Lower lobe of right lung (tissue), 2 donors: ENCODE results near the gene TBPL1. TPM values are rescaled to one million over a fixed set of nuclear protein-coding genes. Genes with fewer than 3 reads are reported as not detected.

ENCODE experiments used
- ATAC-seq, 2 donors: fragments of 200-7000 bp; cut with Tn5 transposase; one replicate each; pipeline ENCODE4 v1.9.1; 2020 to 2022; ENCODE audit warnings: mild to moderate bottlenecking in 2 of 2, moderate library complexity in 2 of 2
- DNase-seq: peaks from one replicate; pipeline ENCODE4 v3.0.0-alpha.2; 2020
- H3K27ac ChIP-seq: fragments of 200-600 bp; one replicate; pipeline ENCODE4 v1.8.0; 2022
- H3K27me3 ChIP-seq: fragments of 200-600 bp; one replicate; pipeline ENCODE4 v1.8.0; 2022; ENCODE audit warnings: low read depth
- H3K36me3 ChIP-seq: fragments of 200-600 bp; one replicate; pipeline ENCODE4 v1.8.0; 2022; ENCODE audit warnings: mild to moderate bottlenecking
- H3K4me1 ChIP-seq: fragments of 200-600 bp; one replicate; pipeline ENCODE4 v1.8.0; 2022
- H3K4me3 ChIP-seq: fragments of 200-600 bp; one replicate; pipeline ENCODE4 v1.8.0; 2022; ENCODE audit warnings: mild to moderate bottlenecking
- H3K9me3 ChIP-seq: fragments of 200-600 bp; one replicate; pipeline ENCODE4 v1.8.0; 2022
- intact Hi-C: fragments of 100-400 bp; cut with DNase I; formaldehyde crosslinking; loops from one replicate; pipeline ENCODE4 v1.11.0; 2022
- total RNA-seq: library from RNA; stranded (reverse); fragmentation: NEBNext Ultra II Directional; extraction: Animal tissue kit (Norgen Biotek cat#: 25700); gene quantifications from one replicate; pipeline ENCODE4 v1.2.1, GENCODE V29; 2021
- TF ChIP-seq, protein P1 (sequence below): fragments of 200-600 bp; IDR thresholded peaks from one replicate; pipeline ENCODE4 v1.8.0; 2022; ENCODE audit warnings: antibody characterized with exemption, mild to moderate bottlenecking
- donor health status: DM: no; HTN: yes; CAD: no; lungs with severe emphysema.

Gene TBPL1
- total RNA-seq, 1 donor from 2014 or later: 21.1 TPM

DNA sequence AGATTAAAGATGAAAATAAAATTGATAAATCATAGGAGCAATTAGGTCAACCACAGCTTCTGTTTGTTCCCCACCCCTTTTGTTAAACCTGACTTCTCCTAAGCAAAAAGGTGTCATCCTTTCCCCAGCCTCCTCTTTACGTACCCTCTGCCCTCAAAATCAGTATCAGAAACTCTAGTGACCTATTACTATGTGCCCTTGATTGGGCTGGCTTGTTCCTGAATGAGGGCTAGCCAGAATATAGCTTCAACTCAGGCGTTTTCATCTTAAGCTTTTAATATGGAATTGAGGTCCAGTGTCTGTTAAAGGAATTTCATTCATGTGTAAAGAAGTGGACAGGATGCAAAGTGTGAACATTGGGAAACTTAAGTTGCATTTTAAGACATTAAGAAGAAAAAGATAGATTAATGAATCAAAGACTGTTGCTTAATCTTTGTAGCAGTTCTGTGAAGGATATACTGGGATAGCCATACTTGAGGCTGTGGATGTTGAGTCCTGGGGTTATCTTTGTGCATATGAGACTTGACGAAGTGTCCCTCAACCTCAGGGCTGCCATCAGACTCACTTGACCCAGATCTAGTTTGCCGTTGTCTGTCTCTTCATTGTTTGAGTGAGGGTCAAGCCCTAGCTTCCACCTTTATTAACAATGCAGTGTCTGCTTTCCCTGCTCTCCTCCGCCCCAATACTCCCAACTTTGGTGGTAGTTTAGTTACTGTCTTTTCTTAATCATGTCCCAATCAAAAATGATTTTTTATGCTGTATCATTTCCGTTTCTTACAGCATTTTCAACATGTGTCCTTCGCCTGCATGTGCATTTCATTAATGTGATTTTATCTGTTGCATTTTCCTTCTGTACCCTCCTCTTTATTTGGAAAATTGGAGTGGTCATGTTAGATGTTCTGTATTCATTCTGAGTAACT, 1.9 kb downstream of the TBPL1 start:
- Histone ChIP-seq H3K27ac (no peak overlapping the region), H3K36me3 (no peaks in the 10 kb centered on the region), H3K27me3 (no peaks in the 10 kb centered on the region), H3K9me3 (no peaks in the 10 kb centered on the region), H3K4me3 (no peak overlapping the region), H3K4me1 (peaks cover 44% of the 10 kb centered on the region)
- DNase-seq: no peak
- intact Hi-C loops: no loop called here
- ATAC-seq: no peak
- TF ChIP-seq, protein P1, sequence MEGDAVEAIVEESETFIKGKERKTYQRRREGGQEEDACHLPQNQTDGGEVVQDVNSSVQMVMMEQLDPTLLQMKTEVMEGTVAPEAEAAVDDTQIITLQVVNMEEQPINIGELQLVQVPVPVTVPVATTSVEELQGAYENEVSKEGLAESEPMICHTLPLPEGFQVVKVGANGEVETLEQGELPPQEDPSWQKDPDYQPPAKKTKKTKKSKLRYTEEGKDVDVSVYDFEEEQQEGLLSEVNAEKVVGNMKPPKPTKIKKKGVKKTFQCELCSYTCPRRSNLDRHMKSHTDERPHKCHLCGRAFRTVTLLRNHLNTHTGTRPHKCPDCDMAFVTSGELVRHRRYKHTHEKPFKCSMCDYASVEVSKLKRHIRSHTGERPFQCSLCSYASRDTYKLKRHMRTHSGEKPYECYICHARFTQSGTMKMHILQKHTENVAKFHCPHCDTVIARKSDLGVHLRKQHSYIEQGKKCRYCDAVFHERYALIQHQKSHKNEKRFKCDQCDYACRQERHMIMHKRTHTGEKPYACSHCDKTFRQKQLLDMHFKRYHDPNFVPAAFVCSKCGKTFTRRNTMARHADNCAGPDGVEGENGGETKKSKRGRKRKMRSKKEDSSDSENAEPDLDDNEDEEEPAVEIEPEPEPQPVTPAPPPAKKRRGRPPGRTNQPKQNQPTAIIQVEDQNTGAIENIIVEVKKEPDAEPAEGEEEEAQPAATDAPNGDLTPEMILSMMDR: no peak

DNA sequence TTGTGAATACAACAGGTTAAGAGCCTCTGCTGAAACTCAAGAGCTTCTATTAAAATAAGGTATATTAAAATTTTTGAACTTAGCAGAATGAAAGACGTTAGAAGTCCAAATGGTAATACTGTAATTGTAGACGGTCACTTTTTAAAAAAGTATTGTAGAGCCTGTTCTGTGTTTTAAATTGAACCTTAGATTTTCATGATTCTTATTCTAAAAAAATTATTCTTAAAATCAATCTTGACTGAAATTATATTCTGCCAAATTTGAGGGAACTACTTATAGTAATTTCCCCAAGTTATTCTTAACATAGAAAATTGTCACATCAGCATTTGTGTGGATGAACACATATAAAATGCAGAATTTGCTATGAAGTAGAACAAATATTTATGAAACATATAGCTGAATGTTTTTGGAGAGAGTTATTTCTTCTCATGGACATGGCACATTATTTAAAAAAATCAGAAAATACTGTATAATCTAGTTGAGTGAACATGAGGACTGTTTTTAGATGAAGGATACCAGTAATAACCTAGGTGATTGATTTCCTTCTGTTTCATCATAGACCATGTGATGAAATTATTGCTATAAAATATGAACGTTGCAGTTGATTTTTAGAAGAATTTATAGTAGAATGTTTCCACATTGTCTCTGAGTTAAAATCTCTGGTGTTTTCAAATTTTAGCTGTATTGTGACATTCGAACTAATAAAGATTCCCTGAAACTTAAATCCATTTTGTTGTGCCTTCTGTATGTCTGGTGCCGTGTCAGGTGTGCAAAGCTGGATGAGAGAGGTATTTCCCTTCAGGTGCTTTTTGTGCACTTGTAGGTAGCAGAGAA, 2.8 kb downstream of the TBPL1 start:
- ATAC-seq: no peak
- intact Hi-C loops: no loop called here
- H3K27ac ChIP-seq: no peak overlapping the region
- peaks cover 44% of the 10 kb centered on the region for H3K4me1 ChIP-seq
- DNase-seq: no peak
- no peaks in the 10 kb centered on the region for H3K9me3 ChIP-seq
- no peaks in the 10 kb centered on the region for H3K36me3 ChIP-seq
- no peaks in the 10 kb centered on the region for H3K27me3 ChIP-seq
- TF ChIP-seq, protein P1: no peak
- no peak overlapping the region for H3K4me3 ChIP-seq

DNA sequence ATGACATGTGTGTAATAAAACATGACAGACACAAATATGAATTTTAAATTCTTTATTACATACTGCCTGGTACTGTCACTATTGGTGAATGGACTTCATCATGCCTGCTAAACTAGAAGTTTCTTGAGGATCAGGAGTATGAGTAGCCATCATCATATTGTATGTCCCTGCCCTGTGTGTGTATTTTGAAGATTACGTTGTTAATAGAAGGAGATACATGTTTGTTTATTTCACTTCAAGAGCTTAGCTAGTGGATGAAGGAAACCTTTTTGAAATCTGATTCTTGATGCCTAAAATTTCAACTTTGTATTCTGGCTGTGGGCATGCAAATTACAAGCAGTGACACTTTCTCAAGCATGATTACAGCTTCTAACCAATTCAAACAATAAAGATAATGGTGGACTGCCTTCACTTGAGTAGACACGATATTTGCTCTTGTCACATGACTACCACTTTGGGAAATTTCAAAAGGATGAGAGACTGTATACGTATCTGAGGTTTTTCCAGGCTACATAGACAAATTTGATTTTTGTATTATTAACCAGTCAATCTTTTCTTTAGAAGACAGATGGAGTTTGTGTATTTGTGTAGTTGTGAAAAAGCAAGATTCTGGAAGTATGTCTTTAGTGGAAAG, 3.5 kb downstream of the TBPL1 start:
- H3K4me3 ChIP-seq: no peak overlapping the region
- no peaks in the 10 kb centered on the region for H3K27me3 ChIP-seq
- no peak overlapping the region for H3K27ac ChIP-seq
- H3K9me3 ChIP-seq: no peaks in the 10 kb centered on the region
- H3K4me1 ChIP-seq: peaks cover 38% of the 10 kb centered on the region
- DNase-seq (no peak), ATAC-seq (no peak)
- no peaks in the 10 kb centered on the region for H3K36me3 ChIP-seq
- intact Hi-C loops: no loop called here
- TF ChIP-seq, protein P1: no peak

DNA sequence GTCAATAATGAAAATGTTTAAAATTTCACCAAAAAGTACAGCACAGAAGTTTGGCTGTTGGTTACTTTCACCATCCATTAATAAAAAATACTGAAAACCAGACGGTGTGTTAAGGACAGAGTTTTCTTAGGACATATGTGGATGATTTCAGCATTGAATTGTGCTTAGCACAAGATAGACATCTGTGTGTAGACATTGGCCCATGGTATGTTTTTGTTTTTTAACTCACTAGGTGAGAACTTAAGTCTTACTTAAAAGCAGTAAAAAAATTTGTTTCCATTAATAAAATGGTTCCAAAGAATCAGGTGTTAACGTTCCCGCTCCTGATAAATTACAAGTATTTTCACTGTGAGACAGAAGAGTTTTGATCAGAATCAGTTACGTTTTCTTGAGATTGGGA, 4.2 kb downstream of the TBPL1 start:
- DNase-seq: no peak
- Histone ChIP-seq H3K27ac (no peak overlapping the region), H3K27me3 (no peaks in the 10 kb centered on the region), H3K4me1 (peaks cover 36% of the 10 kb centered on the region), H3K4me3 (no peak overlapping the region), H3K36me3 (no peaks in the 10 kb centered on the region), H3K9me3 (no peaks in the 10 kb centered on the region)
- intact Hi-C loops: no loop called here
- no peak for ATAC-seq
- TF ChIP-seq, protein P1: no peak

DNA sequence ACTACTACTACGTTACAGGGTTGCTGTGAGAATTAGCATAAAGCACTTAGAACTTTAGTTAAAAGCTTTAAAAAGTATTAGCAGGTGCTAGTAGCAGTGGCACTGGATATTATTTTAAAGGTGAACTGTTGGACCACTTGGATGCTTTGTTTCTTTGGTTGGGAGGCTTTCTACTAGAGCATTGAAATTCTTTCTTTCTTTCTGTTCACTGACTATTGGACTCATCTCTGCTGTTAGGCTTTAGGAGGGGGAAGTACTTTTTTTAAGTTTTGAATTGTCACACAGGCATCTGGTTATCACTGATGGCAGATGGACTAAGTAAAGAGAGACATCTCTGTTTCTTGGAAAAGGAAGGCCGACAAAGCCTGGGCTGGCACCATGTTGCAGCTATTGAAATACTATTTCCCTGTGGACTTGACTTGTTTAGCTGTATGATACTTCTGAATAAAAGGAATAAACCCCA, 4.8 kb downstream of the TBPL1 start:
- no peak overlapping the region for H3K4me3 ChIP-seq
- no peak overlapping the region for H3K27ac ChIP-seq
- intact Hi-C loops: no loop called here
- ATAC-seq: no peak
- TF ChIP-seq, protein P1: no peak
- H3K36me3 ChIP-seq: no peaks in the 10 kb centered on the region
- no peak for DNase-seq
- H3K27me3 ChIP-seq: no peaks in the 10 kb centered on the region
- peaks cover 36% of the 10 kb centered on the region for H3K4me1 ChIP-seq
- no peaks in the 10 kb centered on the region for H3K9me3 ChIP-seq
